H1 (cell line): ENCODE data around the gene CADM1. TPM values are rescaled to one million over a fixed set of nuclear protein-coding genes. Genes with fewer than 3 reads are reported as not detected.

Source experiments
- BACH1 ChIP-seq: IDR thresholded peaks from 2 replicates; pipeline ENCODE4 v1.6.1; 2012; ENCODE audit warnings: low read length, improper control_type of control experiment
- BCL11A ChIP-seq, 2 experiments: IDR thresholded peaks; one replicate each; pipeline ENCODE4 v1.6.1; 2011; ENCODE audit warnings: low read depth in 2 of 2, low read length in 2 of 2, mild to moderate bottlenecking in 2 of 2
- BRCA1 ChIP-seq: IDR thresholded peaks from 2 replicates; pipeline ENCODE4 v1.6.1; 2012; ENCODE audit warnings: low read depth, low read length, improper control_type of control experiment
- CHD1 ChIP-seq: IDR thresholded peaks from 2 replicates; pipeline ENCODE4 v1.6.1; 2012; ENCODE audit warnings: low read depth, low read length, improper control_type of control experiment
- EZH2 ChIP-seq: fragments of 200-600 bp; sonication (generic); IDR thresholded peaks from 2 replicates; pipeline ENCODE4 v1.7.1; 2012; ENCODE audit warnings: low read depth, mild to moderate bottlenecking, moderate library complexity, low read length, inconsistent platforms; ENCODE audit not compliant: severe bottlenecking
- JUN ChIP-seq: IDR thresholded peaks from 2 replicates; pipeline ENCODE4 v1.6.1; 2011; ENCODE audit warnings: low read depth, mild to moderate bottlenecking, improper control_type of control experiment, low read length
- RFX5 ChIP-seq: IDR thresholded peaks from 2 replicates; pipeline ENCODE4 v1.6.1; 2011; ENCODE audit warnings: low read depth, low read length, improper control_type of control experiment, borderline replicate concordance
- ZNF274 ChIP-seq: IDR thresholded peaks from 2 replicates; pipeline ENCODE4 v1.7.0; 2012; ENCODE audit warnings: low read length, borderline replicate concordance; ENCODE audit errors: extremely low read depth
- polyA plus RNA-seq, 7 experiments: library from polyadenylated mRNA; depleted of rRNA in 3 of 7; stranded (reverse) in 5 of 7; unstranded in 2 of 7; fragments of >200 nt in 5 of 7; fragments of 200-250 nt in 2 of 7; gene quantifications; 1 replicate in 5 of 7; 2 replicates in 1 of 7; 4 replicates in 1 of 7; pipeline versions ENCODE4 v1.2.1 to v1.2.3, GENCODE V29; 2011 to 2013; ENCODE audit warnings: missing spikeins in 2 of 7, mixed read lengths in 2 of 7
- total RNA-seq: library from RNA; stranded (reverse); fragmentation: NEBNext Ultra II Directional; extraction: Animal tissue kit (Norgen Biotek cat#: 25700); gene quantifications from 2 replicates; pipeline ENCODE4 v1.2.1, GENCODE V29; 2021

CADM1 gene
- total and polyA plus RNA-seq, 2 of the 8 experiments (the other 6 are each of a cell fraction or from before 2014, with no cell fraction given), result 8.3 to 25.3 TPM

GRCh38 chr11:115362997-115363396 lies 141.2 kb downstream of the CADM1 start (continued):
- TF ChIP-seq BACH1, result no peak
- TF ChIP-seq RFX5, result no peak
- no peak for TF ChIP-seq BRCA1
- TF ChIP-seq BCL11A (IDR thresholded peaks at IDR 0.05; ENCODE audit: low read depth in 2 of 2, low read length in 2 of 2), result no peak
- no peak for TF ChIP-seq ZNF274
- no peak for TF ChIP-seq JUN
- TF ChIP-seq CHD1, result no peak
- no peak for TF ChIP-seq EZH2
- TF ChIP-seq, all 59 proteins: peak for 0
